ENCODE data around the gene LARGE1.

DNA sequence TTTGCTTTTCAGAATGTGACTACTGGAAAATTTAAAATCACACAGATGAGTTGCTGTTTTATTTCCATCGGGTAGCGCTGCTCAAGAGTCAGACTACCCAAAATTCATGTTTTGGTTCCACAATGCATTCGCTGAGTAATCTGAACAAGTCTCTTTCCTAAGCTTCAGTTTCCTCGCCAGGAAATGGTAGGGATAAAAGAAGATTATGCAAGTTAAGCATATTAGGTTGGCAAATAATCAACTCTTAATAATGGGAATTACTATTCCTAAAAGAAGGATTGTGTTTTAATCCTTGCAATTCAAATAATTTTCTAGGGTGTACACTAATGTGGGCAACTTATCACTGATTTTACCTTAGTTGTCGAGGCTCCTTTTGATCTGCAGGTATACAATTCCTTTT lies 326.5 kb downstream of the LARGE1 start:
- TF ChIP-seq, protein P1, sequence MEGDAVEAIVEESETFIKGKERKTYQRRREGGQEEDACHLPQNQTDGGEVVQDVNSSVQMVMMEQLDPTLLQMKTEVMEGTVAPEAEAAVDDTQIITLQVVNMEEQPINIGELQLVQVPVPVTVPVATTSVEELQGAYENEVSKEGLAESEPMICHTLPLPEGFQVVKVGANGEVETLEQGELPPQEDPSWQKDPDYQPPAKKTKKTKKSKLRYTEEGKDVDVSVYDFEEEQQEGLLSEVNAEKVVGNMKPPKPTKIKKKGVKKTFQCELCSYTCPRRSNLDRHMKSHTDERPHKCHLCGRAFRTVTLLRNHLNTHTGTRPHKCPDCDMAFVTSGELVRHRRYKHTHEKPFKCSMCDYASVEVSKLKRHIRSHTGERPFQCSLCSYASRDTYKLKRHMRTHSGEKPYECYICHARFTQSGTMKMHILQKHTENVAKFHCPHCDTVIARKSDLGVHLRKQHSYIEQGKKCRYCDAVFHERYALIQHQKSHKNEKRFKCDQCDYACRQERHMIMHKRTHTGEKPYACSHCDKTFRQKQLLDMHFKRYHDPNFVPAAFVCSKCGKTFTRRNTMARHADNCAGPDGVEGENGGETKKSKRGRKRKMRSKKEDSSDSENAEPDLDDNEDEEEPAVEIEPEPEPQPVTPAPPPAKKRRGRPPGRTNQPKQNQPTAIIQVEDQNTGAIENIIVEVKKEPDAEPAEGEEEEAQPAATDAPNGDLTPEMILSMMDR (IDR thresholded peaks at IDR 0.05): no peak
- TF ChIP-seq POLR2AphosphoS5 (IDR thresholded peaks at IDR 0.05; ENCODE audit: insufficient read depth in 1 of 2, low read depth in 1 of 2) (no peak), POLR2A (IDR thresholded peaks at IDR 0.05) (no peak)
